Right lobe of liver (tissue), 6 donors: ENCODE data around the gene HMG20B. TPM values are rescaled to one million over a fixed set of nuclear protein-coding genes. Genes with fewer than 3 reads are reported as not detected.

Experiments used
- ATAC-seq, 4 donors: fragments of 200-7000 bp; cut with Tn5 transposase; one replicate each; pipeline ENCODE4 v1.9.1; 2020; ENCODE audit warnings: mild to moderate bottlenecking in 4 of 4, moderate library complexity in 4 of 4
- DNase-seq, 3 donors: peaks; one replicate each; pipeline ENCODE4 v3.0.0-alpha.2; 2020
- H3K27ac ChIP-seq, 3 donors: fragments of 200-600 bp; one replicate each; pipeline ENCODE4 v1.8.0; 2022
- H3K27me3 ChIP-seq, 2 donors: fragments of 200-600 bp; one replicate each; pipeline ENCODE4 v1.8.0; 2022
- H3K36me3 ChIP-seq, 4 donors: fragments of 200-600 bp; sonication (generic) in 1 of 4; one replicate each; pipeline versions ENCODE4 v1.5.1 to v1.8.0; 2017 to 2022; ENCODE audit warnings: control low read depth in 1 of 4
- H3K4me1 ChIP-seq, 4 donors: fragments of 200-600 bp; sonication (generic) in 1 of 4; one replicate each; pipeline versions ENCODE4 v1.5.1 to v1.8.0; 2017 to 2022; ENCODE audit warnings: control low read depth in 1 of 4
- H3K4me3 ChIP-seq, 3 donors: fragments of 200-600 bp; one replicate each; pipeline ENCODE4 v1.8.0; 2022
- H3K9me3 ChIP-seq, 4 donors: fragments of 200-600 bp; sonication (generic) in 1 of 4; one replicate each; pipeline versions ENCODE4 v1.5.1 to v1.8.0; 2017 to 2022; ENCODE audit warnings: control low read depth in 1 of 4
- POLR2A ChIP-seq: fragments of 450-650 bp; IDR thresholded peaks from one replicate; pipeline ENCODE4 v1.6.1; 2017; ENCODE audit warnings: antibody characterized with exemption, mild to moderate bottlenecking
- WGBS: methylation state at CpG from one replicate; pipeline ENCODE4 v1.1.6; 2018; ENCODE audit warnings: low coverage, low lambda C conversion rate; ENCODE audit not compliant: insufficient coverage; ENCODE audit errors: missing lambda C conversion rate; 5-methylcytosine and 5-hydroxymethylcytosine counted together
- intact Hi-C, 2 donors: fragments of 100-400 bp; cut with DNase I; formaldehyde crosslinking; loops; one replicate each; pipeline versions ENCODE4 v1.11.2 to v1.14.1; 2022
- total RNA-seq, 6 experiments: library from RNA; depleted of rRNA in 2 of 6; stranded (reverse); fragments of >200 nt in 2 of 6; fragmentation: NEBNext Ultra II Directional in 3 of 6; extraction: Animal tissue kit (Norgen Biotek cat#: 25700) in 3 of 6; gene quantifications; one replicate each; pipeline versions ENCODE4 v1.1.0 to v1.2.4, GENCODE V29; 2016 to 2023
- TF ChIP-seq, protein P1 (sequence below), 4 donors: fragments of 200-600 bp in 3 of 4; fragments of 450-650 bp in 1 of 4; IDR thresholded peaks; one replicate each; pipeline versions ENCODE4 v1.5.1 to v1.8.0; 2016 to 2022; ENCODE audit warnings: antibody characterized with exemption in 4 of 4, mild to moderate bottlenecking in 2 of 4
- donor health status: DM: no; HTN: yes; CAD: no.
- donor health status: DM: no; HTN: no; CAD: no.
- donor health status: DM: no; HTN: no; CAD: no.
- donor health status: DM: no; HTN: yes; CAD: no.
- donor health status: DM: no; HTN: yes; CAD: no.

Gene HMG20B
- total RNA-seq, 6 experiments from 2014 or later: 30.7 to 58.6 (median 33.3) TPM

- H3K36me3 ChIP-seq: no peaks in the 10 kb centered on the region
- peaks cover 0 to 11% (median 0%) of the 10 kb centered on the region in 4 donors for H3K4me1 ChIP-seq
- no peak for DNase-seq
- peak overlapping the region in 2 of 3 donors; percentile 10 to 47 for H3K27ac ChIP-seq
- no peak for TF ChIP-seq POLR2A
- TF ChIP-seq, protein P1, sequence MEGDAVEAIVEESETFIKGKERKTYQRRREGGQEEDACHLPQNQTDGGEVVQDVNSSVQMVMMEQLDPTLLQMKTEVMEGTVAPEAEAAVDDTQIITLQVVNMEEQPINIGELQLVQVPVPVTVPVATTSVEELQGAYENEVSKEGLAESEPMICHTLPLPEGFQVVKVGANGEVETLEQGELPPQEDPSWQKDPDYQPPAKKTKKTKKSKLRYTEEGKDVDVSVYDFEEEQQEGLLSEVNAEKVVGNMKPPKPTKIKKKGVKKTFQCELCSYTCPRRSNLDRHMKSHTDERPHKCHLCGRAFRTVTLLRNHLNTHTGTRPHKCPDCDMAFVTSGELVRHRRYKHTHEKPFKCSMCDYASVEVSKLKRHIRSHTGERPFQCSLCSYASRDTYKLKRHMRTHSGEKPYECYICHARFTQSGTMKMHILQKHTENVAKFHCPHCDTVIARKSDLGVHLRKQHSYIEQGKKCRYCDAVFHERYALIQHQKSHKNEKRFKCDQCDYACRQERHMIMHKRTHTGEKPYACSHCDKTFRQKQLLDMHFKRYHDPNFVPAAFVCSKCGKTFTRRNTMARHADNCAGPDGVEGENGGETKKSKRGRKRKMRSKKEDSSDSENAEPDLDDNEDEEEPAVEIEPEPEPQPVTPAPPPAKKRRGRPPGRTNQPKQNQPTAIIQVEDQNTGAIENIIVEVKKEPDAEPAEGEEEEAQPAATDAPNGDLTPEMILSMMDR (IDR thresholded peaks at IDR 0.05): no peak
- no peak for ATAC-seq
- peak overlapping the region; percentile 7 to 29 (median 7) for H3K4me3 ChIP-seq
- H3K27me3 ChIP-seq: no peaks in the 10 kb centered on the region
- intact Hi-C loops: no loop called here
- H3K9me3 ChIP-seq: no peaks in the 10 kb centered on the region
- WGBS: 51% methylated on average over 7 of the region's 27 CpGs
Observed at GRCh38 chr19:3604227-3604986, 31.7 kb downstream of the HMG20B start.

- no peaks in the 10 kb centered on the region for H3K9me3 ChIP-seq
- H3K27ac ChIP-seq: peak overlapping the region in 2 of 3 donors; percentile 10 to 31
- no peaks in the 10 kb centered on the region for H3K27me3 ChIP-seq
- peak overlapping the region; percentile 7 to 29 (median 7) for H3K4me3 ChIP-seq
- TF ChIP-seq, protein P1 (IDR thresholded peaks at IDR 0.05): no peak
- no peak for TF ChIP-seq POLR2A
- intact Hi-C loops: no loop called here
- H3K36me3 ChIP-seq: no peaks in the 10 kb centered on the region
- DNase-seq: no peak
- peaks cover 0 to 11% (median 0%) of the 10 kb centered on the region in 4 donors for H3K4me1 ChIP-seq
- no peak for ATAC-seq
- WGBS: 45% methylated on average over 5 of the region's 11 CpGs
Observed at GRCh38 chr19:3604987-3605343, 32.2 kb downstream of the HMG20B start.

GRCh38 chr19:3605361-3605760, 32.6 kb downstream of the HMG20B start:
- WGBS: 57% methylated on average over 3 of the region's 3 CpGs
- H3K9me3 ChIP-seq: no peaks in the 10 kb centered on the region
- DNase-seq: no peak
- TF ChIP-seq, protein P1 (IDR thresholded peaks at IDR 0.05): no peak
- no peak for TF ChIP-seq POLR2A
- intact Hi-C loops: no loop called here
- peak overlapping the region in 1 of 3 donors; percentile 31 for H3K27ac ChIP-seq
- peak overlapping the region; percentile 7 to 42 (median 26) for H3K4me3 ChIP-seq
- ATAC-seq: no peak
- H3K36me3 ChIP-seq: no peaks in the 10 kb centered on the region
- H3K4me1 ChIP-seq: peaks cover 0 to 11% (median 0%) of the 10 kb centered on the region in 4 donors
- H3K27me3 ChIP-seq: no peaks in the 10 kb centered on the region

DNA sequence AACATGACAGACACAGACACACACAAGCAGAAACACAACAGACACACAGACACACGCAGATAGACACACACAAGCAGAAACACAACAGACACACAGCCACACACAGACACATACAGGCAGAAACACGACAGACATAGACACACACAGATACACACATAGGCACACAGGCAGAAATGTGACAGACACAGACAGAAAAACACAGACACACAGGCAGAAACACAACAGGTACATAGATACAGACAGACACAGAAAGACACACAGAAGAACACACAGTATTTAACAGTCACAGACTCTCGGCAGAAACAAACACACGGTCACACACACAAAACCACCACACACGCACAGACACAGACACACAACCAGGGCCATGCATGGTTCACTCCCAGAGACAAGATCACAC, 33.0 kb downstream of the HMG20B start:
- intact Hi-C loops: no loop called here
- no peaks in the 10 kb centered on the region for H3K36me3 ChIP-seq
- WGBS: 30% methylated on average over 5 of the region's 5 CpGs
- TF ChIP-seq, protein P1 (IDR thresholded peaks at IDR 0.05): no peak
- no peak for TF ChIP-seq POLR2A
- H3K27me3 ChIP-seq: no peaks in the 10 kb centered on the region
- peak overlapping the region; percentile 26 to 48 (median 42) for H3K4me3 ChIP-seq
- peaks cover 0 to 11% (median 0%) of the 10 kb centered on the region in 4 donors for H3K4me1 ChIP-seq
- no peak for ATAC-seq
- no peaks in the 10 kb centered on the region for H3K9me3 ChIP-seq
- no peak for DNase-seq
- peak overlapping the region in 1 of 3 donors; percentile 76 for H3K27ac ChIP-seq
